ENCODE data around the gene MYEOV.

The MYEOV gene

GRCh38 chr11:69316956-69317355, 23.0 kb downstream of the MYEOV start:
- intact Hi-C loops (cut with DNase I; ENCODE audit: low total_unique reads): no loop called here
- Histone ChIP-seq H3K27me3 (no peaks in the 10 kb centered on the region), H3K9me3 (no peaks in the 10 kb centered on the region), H3K4me3 (no peak overlapping the region), H3K36me3 (no peaks in the 10 kb centered on the region), H3K27ac (no peak overlapping the region), H3K4me1 (peaks cover 0 to 27% (median 25%) of the 10 kb centered on the region in 4 donors)
- TF ChIP-seq, protein P1, sequence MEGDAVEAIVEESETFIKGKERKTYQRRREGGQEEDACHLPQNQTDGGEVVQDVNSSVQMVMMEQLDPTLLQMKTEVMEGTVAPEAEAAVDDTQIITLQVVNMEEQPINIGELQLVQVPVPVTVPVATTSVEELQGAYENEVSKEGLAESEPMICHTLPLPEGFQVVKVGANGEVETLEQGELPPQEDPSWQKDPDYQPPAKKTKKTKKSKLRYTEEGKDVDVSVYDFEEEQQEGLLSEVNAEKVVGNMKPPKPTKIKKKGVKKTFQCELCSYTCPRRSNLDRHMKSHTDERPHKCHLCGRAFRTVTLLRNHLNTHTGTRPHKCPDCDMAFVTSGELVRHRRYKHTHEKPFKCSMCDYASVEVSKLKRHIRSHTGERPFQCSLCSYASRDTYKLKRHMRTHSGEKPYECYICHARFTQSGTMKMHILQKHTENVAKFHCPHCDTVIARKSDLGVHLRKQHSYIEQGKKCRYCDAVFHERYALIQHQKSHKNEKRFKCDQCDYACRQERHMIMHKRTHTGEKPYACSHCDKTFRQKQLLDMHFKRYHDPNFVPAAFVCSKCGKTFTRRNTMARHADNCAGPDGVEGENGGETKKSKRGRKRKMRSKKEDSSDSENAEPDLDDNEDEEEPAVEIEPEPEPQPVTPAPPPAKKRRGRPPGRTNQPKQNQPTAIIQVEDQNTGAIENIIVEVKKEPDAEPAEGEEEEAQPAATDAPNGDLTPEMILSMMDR (IDR thresholded peaks at IDR 0.05): no peak
- peak in 1 of 2 donors; percentile 19 for DNase-seq

DNA sequence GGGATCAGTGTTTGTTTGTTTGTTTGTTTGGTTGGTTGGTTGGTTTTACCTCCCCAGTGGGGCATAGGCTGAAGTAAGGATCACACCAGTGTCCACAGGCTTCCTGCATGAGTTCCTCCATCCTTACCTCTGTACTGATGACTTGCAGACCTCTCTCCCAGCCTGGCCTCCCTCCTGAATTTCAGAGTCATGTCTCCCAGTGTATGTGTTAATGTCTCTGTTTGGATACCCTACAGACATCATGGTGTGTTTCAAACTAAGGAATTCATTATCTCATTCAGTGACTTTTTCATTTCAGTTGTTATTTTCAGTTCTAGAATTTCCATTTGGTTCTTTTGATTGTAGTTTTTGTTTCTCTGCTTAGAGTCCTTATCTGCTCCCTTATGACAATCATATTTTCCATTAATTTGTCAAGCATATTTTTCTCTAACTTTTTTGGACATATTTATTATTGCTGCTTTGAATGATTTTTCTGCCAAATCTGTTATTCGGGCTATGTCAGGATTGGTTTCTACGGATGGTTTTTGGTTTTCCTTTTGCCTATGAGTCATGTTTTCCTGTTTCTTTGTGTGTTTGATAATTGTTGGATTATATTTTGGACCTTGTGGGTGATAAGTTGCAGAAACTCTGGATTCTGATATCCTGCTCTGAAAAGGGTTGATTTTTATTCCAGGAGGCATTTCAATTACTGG, 23.6 kb downstream of the MYEOV start:
- Histone ChIP-seq H3K27ac (no peak overlapping the region), H3K36me3 (no peaks in the 10 kb centered on the region), H3K9me3 (no peaks in the 10 kb centered on the region), H3K27me3 (no peaks in the 10 kb centered on the region), H3K4me1 (peaks cover 0 to 32% (median 28%) of the 10 kb centered on the region in 4 donors), H3K4me3 (no peak overlapping the region)
- TF ChIP-seq, protein P1 (IDR thresholded peaks at IDR 0.05): no peak
- peak in 1 of 2 donors; percentile 12 for DNase-seq
- intact Hi-C loops (cut with DNase I; ENCODE audit: low total_unique reads): no loop called here

- intact Hi-C loops (cut with DNase I; ENCODE audit: low total_unique reads): no loop called here
- DNase-seq: no peak
Observed at GRCh38 chr11:69318093-69318420, 24.1 kb downstream of the MYEOV start.

DNA sequence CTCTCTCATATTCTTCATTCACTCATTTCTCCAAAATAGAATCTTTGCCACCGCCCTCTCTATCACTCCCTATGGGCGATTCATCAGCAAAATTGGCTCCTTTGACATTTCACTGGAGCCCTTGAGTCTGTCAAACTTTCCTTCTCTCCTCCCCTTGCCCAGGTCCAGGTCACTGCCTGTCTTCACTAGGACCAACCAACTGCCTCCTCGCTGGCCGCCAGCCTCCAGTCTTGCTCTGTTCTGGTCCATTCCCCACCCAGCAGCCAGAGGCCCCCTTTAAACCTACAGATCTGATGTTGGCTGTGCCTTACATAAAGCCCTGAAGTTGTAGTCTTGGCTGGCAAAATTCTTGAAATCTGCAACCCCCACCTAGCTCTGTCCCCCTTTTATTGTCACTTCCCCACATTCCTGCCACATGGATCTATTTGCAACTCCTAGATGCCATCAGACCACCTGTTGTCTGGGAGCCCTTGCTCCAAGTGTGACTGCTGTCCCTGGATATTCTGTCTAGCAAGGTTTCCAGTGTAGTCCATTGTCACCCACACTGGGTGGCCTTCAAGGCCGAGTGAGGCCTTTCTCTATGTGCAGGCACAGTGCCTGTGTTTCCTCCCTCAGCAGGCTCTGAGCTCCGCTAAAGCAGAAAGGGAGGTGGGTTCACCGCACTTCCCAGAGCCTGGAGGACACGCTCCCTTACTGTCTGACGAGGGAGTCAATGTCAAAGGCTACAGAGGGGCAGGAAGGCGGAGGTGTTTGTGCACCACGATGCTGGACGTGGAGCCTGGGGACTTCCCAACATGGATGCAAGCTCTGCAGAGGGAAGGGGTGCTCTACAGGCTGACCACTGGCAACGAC, 25.5 kb downstream of the MYEOV start:
- intact Hi-C loops (cut with DNase I; ENCODE audit: low total_unique reads): no loop called here
- H3K4me1 ChIP-seq: peaks cover 0 to 25% (median 20%) of the 10 kb centered on the region in 4 donors
- H3K36me3 ChIP-seq: no peaks in the 10 kb centered on the region
- no peak overlapping the region for H3K4me3 ChIP-seq
- no peak overlapping the region for H3K27ac ChIP-seq
- H3K27me3 ChIP-seq: no peaks in the 10 kb centered on the region
- no peaks in the 10 kb centered on the region for H3K9me3 ChIP-seq
- TF ChIP-seq, protein P1 (IDR thresholded peaks at IDR 0.05): no peak
- DNase-seq: no peak

More at GRCh38 chr11:69318093-69318420, 24.1 kb downstream of the MYEOV start:
- H3K9me3 ChIP-seq: no peaks in the 10 kb centered on the region
- H3K4me3 ChIP-seq: no peak overlapping the region
- peaks cover 0 to 28% (median 24%) of the 10 kb centered on the region in 4 donors for H3K4me1 ChIP-seq
- TF ChIP-seq, protein P1 (IDR thresholded peaks at IDR 0.05): no peak
- H3K27me3 ChIP-seq: no peaks in the 10 kb centered on the region
- H3K27ac ChIP-seq: no peak overlapping the region
- no peaks in the 10 kb centered on the region for H3K36me3 ChIP-seq

- Histone ChIP-seq H3K27me3 (no peaks in the 10 kb centered on the region), H3K4me3 (no peak overlapping the region), H3K36me3 (no peaks in the 10 kb centered on the region), H3K9me3 (no peaks in the 10 kb centered on the region), H3K27ac (no peak overlapping the region), H3K4me1 (peaks cover 0 to 25% (median 20%) of the 10 kb centered on the region in 4 donors)
- intact Hi-C loops (cut with DNase I; ENCODE audit: low total_unique reads): no loop called here
- no peak for DNase-seq
- TF ChIP-seq, protein P1 (IDR thresholded peaks at IDR 0.05): no peak
Observed at GRCh38 chr11:69320326-69320725, 26.4 kb downstream of the MYEOV start.
